Loucy (cell line): ENCODE results near the gene TDRD5.
"Not testable (repeated sequence)": the region's sequence is repeated elsewhere in the genome, so short reads cannot be mapped to it uniquely, and the experiment has no call there.

ENCODE experiments used
- H2AFZ ChIP-seq: fragments of 200-600 bp; sonication (generic); 2 replicates; pipeline ENCODE4 v1.6.0; 2016; ENCODE audit warnings: antibody characterized with exemption, mild to moderate bottlenecking, low read length, moderate library complexity
- H3F3A ChIP-seq: fragments of 200-600 bp; 2 replicates; pipeline ENCODE4 v1.6.0; 2016; ENCODE audit warnings: antibody characterized with exemption, low read depth, mild to moderate bottlenecking
- H3K27me3 ChIP-seq: fragments of 200-600 bp; sonication (generic); 2 replicates; pipeline ENCODE4 v1.6.1; 2014; ENCODE audit warnings: low read length, mild to moderate bottlenecking; ENCODE audit not compliant: insufficient read depth, poor library complexity, severe bottlenecking
- H3K36me3 ChIP-seq: fragments of 200-600 bp; sonication (generic); 2 replicates; pipeline ENCODE4 v1.6.1; 2016; ENCODE audit warnings: low read length; ENCODE audit not compliant: insufficient read depth
- H3K4me1 ChIP-seq: fragments of 200-600 bp; sonication (generic); 2 replicates; pipeline ENCODE4 v1.5.1; 2014; ENCODE audit warnings: low read length, mild to moderate bottlenecking; ENCODE audit not compliant: insufficient read depth, poor library complexity, severe bottlenecking
- H3K4me2 ChIP-seq: fragments of 200-600 bp; sonication (generic); 2 replicates; pipeline ENCODE4 v1.6.0; 2014; ENCODE audit warnings: antibody characterized with exemption, low read length, low read depth, mild to moderate bottlenecking; ENCODE audit not compliant: poor library complexity, severe bottlenecking
- H3K4me3 ChIP-seq: fragments of 200-600 bp; sonication (generic); 2 replicates; pipeline ENCODE4 v1.5.1; 2014; ENCODE audit warnings: low read length, mild to moderate bottlenecking, mixed read lengths; ENCODE audit not compliant: poor library complexity, severe bottlenecking
- H3K79me2 ChIP-seq: fragments of 200-600 bp; sonication (generic); 2 replicates; pipeline ENCODE4 v1.6.1; 2014; ENCODE audit warnings: low read length; ENCODE audit not compliant: insufficient read depth
- H3K9ac ChIP-seq: fragments of 200-600 bp; sonication (generic); 2 replicates; pipeline ENCODE4 v1.6.0; 2014; ENCODE audit warnings: mild to moderate bottlenecking, low read depth, low read length, moderate library complexity; ENCODE audit not compliant: poor library complexity, severe bottlenecking
- H3K9me2 ChIP-seq: fragments of 200-600 bp; sonication (generic); replicated peaks from 2 replicates; pipeline ENCODE4 v1.6.1; 2016; ENCODE audit warnings: low read depth, low read length, mixed read lengths
- H3K9me3 ChIP-seq: fragments of 200-600 bp; sonication (generic); 2 replicates; pipeline ENCODE4 v1.6.1; 2014; ENCODE audit warnings: mild to moderate bottlenecking, antibody characterized with exemption, low read length, low read depth; ENCODE audit not compliant: insufficient read depth
- H4K20me1 ChIP-seq: fragments of 200-600 bp; sonication (generic); 2 replicates; pipeline ENCODE4 v1.6.0; 2014; ENCODE audit warnings: antibody characterized with exemption, low read length, mild to moderate bottlenecking; ENCODE audit not compliant: insufficient read depth, poor library complexity, severe bottlenecking
- CTCF ChIP-seq: fragments of 200-600 bp; sonication (generic); conservative IDR thresholded peaks from 2 replicates; pipeline ENCODE4 v1.5.1; 2014; ENCODE audit warnings: mild to moderate bottlenecking, antibody characterized with exemption, low read length
- EZH2phosphoT487 ChIP-seq: fragments of 200-600 bp; IDR thresholded peaks from 2 replicates; pipeline ENCODE4 v1.6.1; 2018; ENCODE audit warnings: antibody characterized with exemption, mild to moderate bottlenecking, moderate library complexity, borderline replicate concordance

TDRD5 gene

GRCh38 chr1:179677882-179678281 lies 86.2 kb downstream of the TDRD5 start:
- Histone ChIP-seq H4K20me1 (no peaks in the 10 kb centered on the region), H3K9ac (no peak overlapping the region), H3K9me3 (no peaks in the 10 kb centered on the region), H2AFZ (no peak overlapping the region), H3K79me2 (no peaks in the 10 kb centered on the region), H3K9me2 (no peaks in the 10 kb centered on the region), H3K4me3 (no peak overlapping the region), H3K36me3 (no peaks in the 10 kb centered on the region), H3K4me2 (no peak overlapping the region), H3K4me1 (no peaks in the 10 kb centered on the region), H3F3A (no peaks in the 10 kb centered on the region), H3K27me3 (no peaks in the 10 kb centered on the region)
- no peak for TF ChIP-seq EZH2phosphoT487
- no peak for TF ChIP-seq CTCF

DNA sequence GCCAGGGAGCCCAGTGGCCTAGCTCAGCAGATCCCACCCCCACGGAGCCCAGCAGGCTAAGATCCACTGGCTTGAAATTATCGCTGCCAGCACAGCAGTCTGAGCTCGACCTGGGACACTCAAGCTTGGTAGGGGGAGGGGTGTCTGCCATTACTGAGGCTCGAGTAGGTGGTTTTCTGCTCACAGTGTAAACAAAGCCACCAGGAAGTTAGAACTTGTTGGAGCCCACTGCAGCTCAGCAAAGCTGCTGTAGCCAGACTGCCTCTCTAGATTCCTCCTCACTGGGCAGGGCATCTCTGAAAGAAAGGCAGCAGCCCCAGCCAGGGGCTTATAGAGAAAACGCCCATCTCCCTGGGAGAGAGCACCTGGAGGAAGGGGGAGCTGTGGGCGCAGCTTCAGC lies 102.9 kb downstream of the TDRD5 start:
- not testable (repeated sequence) for H4K20me1 ChIP-seq, H3K9me3 ChIP-seq, H3K9ac ChIP-seq, H3K9me2 ChIP-seq, H3K4me3 ChIP-seq, H3K79me2 ChIP-seq, H3K4me1 ChIP-seq, H3K27me3 ChIP-seq, H3K36me3 ChIP-seq, H3F3A ChIP-seq, H3K4me2 ChIP-seq
- H2AFZ ChIP-seq, result peak overlapping the region; percentile 55; the same call in 1 of the 2 replicates

DNA sequence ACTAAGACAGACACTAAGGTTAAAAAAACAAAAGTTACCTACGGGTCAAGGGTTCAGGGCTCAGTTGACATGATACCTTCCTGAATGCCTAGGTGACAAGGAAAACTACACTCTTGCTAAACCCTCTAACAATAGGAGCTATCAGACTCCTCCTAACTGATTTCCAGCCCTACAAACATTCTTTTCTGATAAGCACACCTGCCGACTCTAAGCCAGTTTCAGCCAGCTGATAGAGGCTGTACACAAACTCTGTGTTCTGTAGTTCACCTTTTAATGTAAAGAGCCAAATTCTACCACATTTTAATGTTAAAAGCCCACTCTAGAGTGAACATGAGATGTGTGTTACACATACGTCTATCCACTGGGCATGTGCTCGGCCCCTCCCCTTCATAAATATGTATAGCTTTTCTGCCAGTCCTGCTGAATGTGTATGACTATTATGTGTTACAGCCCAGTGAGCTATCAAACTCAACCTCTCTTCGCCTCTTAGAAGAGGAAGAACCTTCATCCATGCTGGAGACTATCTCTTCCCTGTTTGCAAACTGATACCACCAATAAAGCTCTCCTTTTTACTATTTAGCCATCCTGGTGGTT lies 111.4 kb downstream of the TDRD5 start:
- H4K20me1 ChIP-seq, result no peaks in the 10 kb centered on the region
- 0 out of 2 replicates have a peak overlapping the region, but pooled peaks have one; percentile 1 for H2AFZ ChIP-seq
- no peak overlapping the region for H3K9ac ChIP-seq
- no peaks in the 10 kb centered on the region for H3K27me3 ChIP-seq
- no peak overlapping the region for H3K4me3 ChIP-seq
- TF ChIP-seq CTCF, result no peak
- TF ChIP-seq EZH2phosphoT487, result no peak
- H3K36me3 ChIP-seq, result no peaks in the 10 kb centered on the region
- no peaks in the 10 kb centered on the region for H3F3A ChIP-seq
- no peaks in the 10 kb centered on the region for H3K4me1 ChIP-seq
- no peaks in the 10 kb centered on the region for H3K9me2 ChIP-seq
- no peaks in the 10 kb centered on the region for H3K79me2 ChIP-seq
- H3K9me3 ChIP-seq, result no peaks in the 10 kb centered on the region
- H3K4me2 ChIP-seq, result no peak overlapping the region

- Histone ChIP-seq H3K27me3 (no peaks in the 10 kb centered on the region), H3K4me2 (no peak overlapping the region), H3K9ac (no peak overlapping the region), H2AFZ (peak overlapping the region; percentile 32; the same call in 1 of the 2 replicates), H3K36me3 (no peaks in the 10 kb centered on the region), H3K4me3 (no peak overlapping the region), H3K9me2 (no peaks in the 10 kb centered on the region), H3K9me3 (no peaks in the 10 kb centered on the region), H3K79me2 (no peaks in the 10 kb centered on the region), H3F3A (no peaks in the 10 kb centered on the region), H3K4me1 (no peaks in the 10 kb centered on the region), H4K20me1 (no peaks in the 10 kb centered on the region)
- TF ChIP-seq EZH2phosphoT487 (no peak), CTCF (peak; percentile 97)
These were observed 114.8 kb downstream of the TDRD5 start for GRCh38 chr1:179706339-179706941.
